Measurements from ENCODE around the gene KCNIP3.

Gene KCNIP3

GRCh38 chr2:95310216-95310615 lies 13.1 kb downstream of the KCNIP3 start:
- Histone ChIP-seq H3K27ac (replicated peaks) (no peak overlapping the region), H3K27me3 (ENCODE audit: insufficient read depth, poor library complexity, severe bottlenecking) (no peaks in the 10 kb centered on the region), H3K4me3 (replicated peaks; ENCODE audit: insufficient read depth, low read length) (no peak overlapping the region)
- TF ChIP-seq, protein P1, sequence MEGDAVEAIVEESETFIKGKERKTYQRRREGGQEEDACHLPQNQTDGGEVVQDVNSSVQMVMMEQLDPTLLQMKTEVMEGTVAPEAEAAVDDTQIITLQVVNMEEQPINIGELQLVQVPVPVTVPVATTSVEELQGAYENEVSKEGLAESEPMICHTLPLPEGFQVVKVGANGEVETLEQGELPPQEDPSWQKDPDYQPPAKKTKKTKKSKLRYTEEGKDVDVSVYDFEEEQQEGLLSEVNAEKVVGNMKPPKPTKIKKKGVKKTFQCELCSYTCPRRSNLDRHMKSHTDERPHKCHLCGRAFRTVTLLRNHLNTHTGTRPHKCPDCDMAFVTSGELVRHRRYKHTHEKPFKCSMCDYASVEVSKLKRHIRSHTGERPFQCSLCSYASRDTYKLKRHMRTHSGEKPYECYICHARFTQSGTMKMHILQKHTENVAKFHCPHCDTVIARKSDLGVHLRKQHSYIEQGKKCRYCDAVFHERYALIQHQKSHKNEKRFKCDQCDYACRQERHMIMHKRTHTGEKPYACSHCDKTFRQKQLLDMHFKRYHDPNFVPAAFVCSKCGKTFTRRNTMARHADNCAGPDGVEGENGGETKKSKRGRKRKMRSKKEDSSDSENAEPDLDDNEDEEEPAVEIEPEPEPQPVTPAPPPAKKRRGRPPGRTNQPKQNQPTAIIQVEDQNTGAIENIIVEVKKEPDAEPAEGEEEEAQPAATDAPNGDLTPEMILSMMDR (IDR thresholded peaks at IDR 0.05; ENCODE audit: insufficient read depth, low read length): no peak
- TF ChIP-seq GABPA (IDR thresholded peaks at IDR 0.05; ENCODE audit: low read depth): no peak
- no peak for TF ChIP-seq SPI1 (IDR thresholded peaks at IDR 0.05; ENCODE audit: borderline replicate concordance, low read depth)
- TF ChIP-seq POLR2AphosphoS5 (IDR thresholded peaks at IDR 0.05; ENCODE audit: low read depth): no peak
- no peak for TF ChIP-seq REST (IDR thresholded peaks at IDR 0.05; ENCODE audit: insufficient replicate concordance, low read depth)
- DNase-seq (ENCODE audit: low read depth in 1 of 2, low spot score in 1 of 2): no peak

DNA sequence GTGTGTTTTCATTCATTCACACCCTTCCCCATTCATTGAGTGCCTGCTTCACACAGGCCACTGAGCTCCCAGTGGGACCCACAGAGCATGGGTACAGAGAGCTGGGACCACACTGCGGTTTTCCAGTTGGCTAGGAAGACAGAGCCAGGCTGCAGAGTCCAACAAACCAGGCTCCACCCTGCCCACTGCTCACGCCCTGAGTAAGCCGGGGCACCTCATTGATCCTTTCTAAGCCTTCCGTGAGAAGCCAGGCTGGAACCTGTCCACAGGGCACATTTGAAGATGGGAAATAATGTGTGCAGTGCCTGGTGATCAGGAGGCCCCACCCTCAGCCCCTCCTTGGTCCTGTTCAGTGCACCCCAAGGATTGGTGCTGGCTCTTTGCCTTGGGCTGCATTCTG lies 13.5 kb downstream of the KCNIP3 start:
- DNase-seq (ENCODE audit: low read depth in 1 of 2, low spot score in 1 of 2): no peak
- Histone ChIP-seq H3K27ac (replicated peaks) (no peak overlapping the region), H3K27me3 (ENCODE audit: insufficient read depth, poor library complexity, severe bottlenecking) (no peaks in the 10 kb centered on the region), H3K4me3 (replicated peaks; ENCODE audit: insufficient read depth, low read length) (no peak overlapping the region)
- TF ChIP-seq, protein P1 (IDR thresholded peaks at IDR 0.05; ENCODE audit: insufficient read depth, low read length): no peak
- no peak for TF ChIP-seq SPI1 (IDR thresholded peaks at IDR 0.05; ENCODE audit: borderline replicate concordance, low read depth)
- no peak for TF ChIP-seq REST (IDR thresholded peaks at IDR 0.05; ENCODE audit: insufficient replicate concordance, low read depth)
- TF ChIP-seq POLR2AphosphoS5 (IDR thresholded peaks at IDR 0.05; ENCODE audit: low read depth): no peak
- TF ChIP-seq GABPA (IDR thresholded peaks at IDR 0.05; ENCODE audit: low read depth): no peak

DNA sequence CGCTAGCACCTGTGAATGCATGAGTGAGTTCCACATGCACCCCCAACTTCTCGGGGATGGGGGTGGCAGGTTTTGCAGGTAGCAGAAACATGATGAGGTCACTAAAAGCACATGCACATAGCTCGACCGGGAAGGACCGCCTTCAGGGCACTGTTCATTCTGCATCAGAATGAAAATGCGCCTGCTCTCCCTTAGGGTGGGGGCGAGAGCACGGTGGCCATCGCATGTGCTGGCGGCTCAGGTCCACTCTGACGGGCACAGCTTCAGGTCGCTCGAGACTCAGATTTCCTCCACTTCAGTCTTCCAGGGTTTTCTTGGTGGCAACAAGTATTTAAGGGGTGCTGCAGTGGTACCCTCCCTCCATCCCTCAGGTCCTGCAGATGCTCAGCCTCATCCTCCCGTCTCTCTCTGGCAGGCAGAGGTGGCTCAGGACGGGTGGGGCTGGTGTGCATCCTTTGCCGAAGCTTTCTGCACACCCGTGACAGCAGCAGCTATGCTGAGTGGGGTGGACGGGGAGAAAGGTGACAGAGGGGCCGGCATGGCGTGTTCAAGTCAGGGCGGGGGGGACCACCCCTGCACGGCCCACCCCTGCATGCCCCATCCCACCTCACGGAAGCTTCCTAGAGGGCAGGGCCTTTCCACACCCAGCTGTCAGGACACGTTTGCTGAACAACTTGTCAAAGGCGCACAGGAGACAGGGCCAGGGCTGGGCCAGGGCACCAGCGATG lies 14.8 kb downstream of the KCNIP3 start:
- TF ChIP-seq REST (IDR thresholded peaks at IDR 0.05; ENCODE audit: insufficient replicate concordance, low read depth): no peak
- Histone ChIP-seq H3K27ac (replicated peaks) (no peak overlapping the region), H3K27me3 (ENCODE audit: insufficient read depth, poor library complexity, severe bottlenecking) (no peaks in the 10 kb centered on the region), H3K4me3 (replicated peaks; ENCODE audit: insufficient read depth, low read length) (no peak overlapping the region)
- DNase-seq (ENCODE audit: low read depth in 1 of 2, low spot score in 1 of 2): no peak
